ENCODE measurements around the gene AGMO.

- no peak for TF ChIP-seq CTCF (IDR thresholded peaks at IDR 0.05; ENCODE audit: low read length)
- TF ChIP-seq EZH2 (optimal IDR thresholded peaks at IDR 0.05; ENCODE audit: low read depth, low read length) = no peak
These were observed 281.6 kb downstream of the AGMO start for GRCh38 chr7:15280078-15280733.
